ENCODE data around the gene CASKIN1.

Gene CASKIN1

DNA sequence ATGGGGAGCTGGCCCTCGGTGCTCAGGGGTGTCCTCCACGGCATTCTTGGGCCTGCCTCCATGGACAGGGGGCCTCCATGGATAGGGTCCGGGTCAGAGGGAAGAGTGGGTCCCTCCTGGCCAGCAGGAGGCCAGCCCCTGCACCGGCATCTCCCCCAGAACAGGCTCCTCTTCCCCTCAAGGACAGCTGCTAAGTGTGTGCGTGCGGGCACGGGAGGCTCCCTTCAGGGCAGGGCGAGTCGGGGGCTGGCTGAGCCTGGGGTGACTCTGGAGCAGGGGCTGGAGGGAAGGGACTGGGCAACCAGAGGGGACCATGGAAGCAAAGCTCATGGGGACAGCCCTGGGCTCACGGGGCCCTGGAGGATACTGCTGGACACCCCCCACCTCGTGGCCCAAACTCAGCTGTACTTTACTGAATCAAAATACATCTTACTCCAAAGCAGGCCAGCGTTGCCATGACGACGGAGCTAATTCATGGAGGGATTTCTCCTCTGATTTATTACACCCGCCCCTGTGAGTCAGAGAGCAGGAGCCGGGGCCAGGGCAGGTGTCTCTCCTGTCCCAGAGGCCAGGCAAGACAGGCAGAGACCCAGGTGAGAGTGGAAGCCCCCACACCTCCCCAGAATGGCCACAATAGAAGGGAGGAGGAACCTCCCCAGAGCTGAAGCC is 2.1 kb downstream of the CASKIN1 start:
- Histone ChIP-seq H3K27me3 (ENCODE audit: low read depth, low read length) (peaks cover 42% of the 10 kb centered on the region), H2AFZ (ENCODE audit: low read depth, low read length) (no peak overlapping the region), H3K9ac (ENCODE audit: low read length) (no peak overlapping the region)

GRCh38 chr16:2191446-2191706 is 5.0 kb downstream of the CASKIN1 start:
- Histone ChIP-seq H2AFZ (ENCODE audit: low read depth, low read length) (no peak overlapping the region), H3K27me3 (ENCODE audit: low read depth, low read length) (peaks cover 22% of the 10 kb centered on the region), H3K36me3 (replicated peaks; ENCODE audit: low read depth, low read length) (no peaks in the 10 kb centered on the region), H3K4me3 (ENCODE audit: low read length) (no peak overlapping the region), H3K9me3 (ENCODE audit: insufficient read depth, low read length) (no peaks in the 10 kb centered on the region), H3K79me2 (ENCODE audit: low read length) (no peaks in the 10 kb centered on the region), H3K27ac (ENCODE audit: low read length) (no peak overlapping the region), H3K4me1 (ENCODE audit: low read length) (peaks cover 5% of the 10 kb centered on the region; the same call in 1 of the 2 replicates), H3K4me2 (ENCODE audit: low read length) (no peak overlapping the region), H4K20me1 (ENCODE audit: insufficient read depth, low read length) (no peaks in the 10 kb centered on the region), H3K9ac (ENCODE audit: low read length) (no peak overlapping the region)
- TF ChIP-seq, protein P1, sequence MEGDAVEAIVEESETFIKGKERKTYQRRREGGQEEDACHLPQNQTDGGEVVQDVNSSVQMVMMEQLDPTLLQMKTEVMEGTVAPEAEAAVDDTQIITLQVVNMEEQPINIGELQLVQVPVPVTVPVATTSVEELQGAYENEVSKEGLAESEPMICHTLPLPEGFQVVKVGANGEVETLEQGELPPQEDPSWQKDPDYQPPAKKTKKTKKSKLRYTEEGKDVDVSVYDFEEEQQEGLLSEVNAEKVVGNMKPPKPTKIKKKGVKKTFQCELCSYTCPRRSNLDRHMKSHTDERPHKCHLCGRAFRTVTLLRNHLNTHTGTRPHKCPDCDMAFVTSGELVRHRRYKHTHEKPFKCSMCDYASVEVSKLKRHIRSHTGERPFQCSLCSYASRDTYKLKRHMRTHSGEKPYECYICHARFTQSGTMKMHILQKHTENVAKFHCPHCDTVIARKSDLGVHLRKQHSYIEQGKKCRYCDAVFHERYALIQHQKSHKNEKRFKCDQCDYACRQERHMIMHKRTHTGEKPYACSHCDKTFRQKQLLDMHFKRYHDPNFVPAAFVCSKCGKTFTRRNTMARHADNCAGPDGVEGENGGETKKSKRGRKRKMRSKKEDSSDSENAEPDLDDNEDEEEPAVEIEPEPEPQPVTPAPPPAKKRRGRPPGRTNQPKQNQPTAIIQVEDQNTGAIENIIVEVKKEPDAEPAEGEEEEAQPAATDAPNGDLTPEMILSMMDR (IDR thresholded peaks at IDR 0.05; ENCODE audit: low read depth, low read length): no peak
- no peak for TF ChIP-seq EZH2phosphoT487 (IDR thresholded peaks at IDR 0.05; ENCODE audit: low read depth)

More for the DNA sequence above, 2.1 kb downstream of the CASKIN1 start:
- no peaks in the 10 kb centered on the region for H3K79me2 ChIP-seq (ENCODE audit: low read length)
- H3K36me3 ChIP-seq (replicated peaks; ENCODE audit: low read depth, low read length): no peaks in the 10 kb centered on the region
- no peak overlapping the region for H3K4me3 ChIP-seq (ENCODE audit: low read length)
- no peak overlapping the region for H3K4me2 ChIP-seq (ENCODE audit: low read length)
- H3K27ac ChIP-seq (ENCODE audit: low read length): no peak overlapping the region
- TF ChIP-seq EZH2phosphoT487 (IDR thresholded peaks at IDR 0.05; ENCODE audit: low read depth): no peak
- TF ChIP-seq, protein P1 (IDR thresholded peaks at IDR 0.05; ENCODE audit: low read depth, low read length): no peak
- H3K4me1 ChIP-seq (ENCODE audit: low read length): peaks cover 5% of the 10 kb centered on the region; the same call in 1 of the 2 replicates
- no peaks in the 10 kb centered on the region for H4K20me1 ChIP-seq (ENCODE audit: insufficient read depth, low read length)
- no peaks in the 10 kb centered on the region for H3K9me3 ChIP-seq (ENCODE audit: insufficient read depth, low read length)

DNA sequence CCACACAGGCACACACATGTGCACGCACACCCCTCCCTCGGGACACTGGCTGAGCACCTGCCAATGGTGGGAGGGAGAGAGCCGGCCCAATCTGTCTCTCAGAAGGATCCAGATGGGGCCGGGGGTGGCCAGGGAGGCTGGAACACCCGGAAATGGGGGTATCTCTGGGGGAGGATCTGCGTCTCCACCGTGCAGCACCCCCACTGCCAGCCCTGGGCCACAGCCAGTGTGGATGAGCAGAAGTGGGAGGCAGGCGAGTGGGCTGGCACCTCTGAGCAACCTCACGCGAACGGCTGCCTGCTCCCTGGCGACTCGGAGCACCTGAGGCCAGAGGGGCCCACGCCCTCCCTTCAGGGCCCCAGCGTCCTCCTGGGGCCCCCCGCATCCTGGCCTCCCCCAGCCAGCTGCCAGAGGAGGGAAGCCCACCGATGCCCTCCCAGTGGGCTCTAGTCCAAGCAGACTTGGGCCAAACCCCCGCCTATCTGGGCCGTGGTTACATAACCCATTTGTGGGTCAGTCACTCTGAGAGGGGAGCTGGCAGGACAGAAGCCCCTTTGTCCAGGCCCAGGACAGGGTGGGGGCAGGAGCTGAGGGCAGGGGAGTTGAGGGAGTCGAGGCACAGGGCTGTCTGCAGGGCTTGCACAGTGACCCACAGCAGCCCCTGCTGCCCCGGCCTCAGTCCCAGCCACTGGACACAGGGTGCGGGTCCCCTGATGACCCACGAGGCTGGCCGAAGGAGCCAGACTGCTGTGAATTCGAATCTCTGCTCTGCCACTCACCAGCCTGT is 5.6 kb downstream of the CASKIN1 start:
- H2AFZ ChIP-seq (ENCODE audit: low read depth, low read length): peak overlapping the region; percentile 46; the same call in 1 of the 2 replicates
- TF ChIP-seq, protein P1 (IDR thresholded peaks at IDR 0.05; ENCODE audit: low read depth, low read length): no peak
- no peak for TF ChIP-seq EZH2phosphoT487 (IDR thresholded peaks at IDR 0.05; ENCODE audit: low read depth)
- H3K4me3 ChIP-seq (ENCODE audit: low read length): no peak overlapping the region
- no peak overlapping the region for H3K27ac ChIP-seq (ENCODE audit: low read length)
- no peaks in the 10 kb centered on the region for H3K9me3 ChIP-seq (ENCODE audit: insufficient read depth, low read length)
- no peak overlapping the region for H3K9ac ChIP-seq (ENCODE audit: low read length)
- H4K20me1 ChIP-seq (ENCODE audit: insufficient read depth, low read length): no peaks in the 10 kb centered on the region
- H3K79me2 ChIP-seq (ENCODE audit: low read length): no peaks in the 10 kb centered on the region
- peaks cover 5% of the 10 kb centered on the region; the same call in 1 of the 2 replicates for H3K4me1 ChIP-seq (ENCODE audit: low read length)
- H3K27me3 ChIP-seq (ENCODE audit: low read depth, low read length): peaks cover 19% of the 10 kb centered on the region
- H3K4me2 ChIP-seq (ENCODE audit: low read length): no peak overlapping the region
- H3K36me3 ChIP-seq (replicated peaks; ENCODE audit: low read depth, low read length): no peaks in the 10 kb centered on the region

GRCh38 chr16:2190002-2190658 is 6.3 kb downstream of the CASKIN1 start:
- H3K36me3 ChIP-seq (replicated peaks; ENCODE audit: low read depth, low read length): no peaks in the 10 kb centered on the region
- H3K9ac ChIP-seq (ENCODE audit: low read length): no peak overlapping the region
- H3K4me3 ChIP-seq (ENCODE audit: low read length): no peak overlapping the region
- peak overlapping the region; percentile 46; the same call in 1 of the 2 replicates for H2AFZ ChIP-seq (ENCODE audit: low read depth, low read length)
- H3K9me3 ChIP-seq (ENCODE audit: insufficient read depth, low read length): no peaks in the 10 kb centered on the region
- H4K20me1 ChIP-seq (ENCODE audit: insufficient read depth, low read length): no peaks in the 10 kb centered on the region
- peaks cover 3% of the 10 kb centered on the region; the same call in 1 of the 2 replicates for H3K4me1 ChIP-seq (ENCODE audit: low read length)
- H3K4me2 ChIP-seq (ENCODE audit: low read length): no peak overlapping the region
- H3K27ac ChIP-seq (ENCODE audit: low read length): no peak overlapping the region
- no peaks in the 10 kb centered on the region for H3K79me2 ChIP-seq (ENCODE audit: low read length)
- peaks cover 12% of the 10 kb centered on the region for H3K27me3 ChIP-seq (ENCODE audit: low read depth, low read length)
- no peak for TF ChIP-seq EZH2phosphoT487 (IDR thresholded peaks at IDR 0.05; ENCODE audit: low read depth)
- TF ChIP-seq, protein P1 (IDR thresholded peaks at IDR 0.05; ENCODE audit: low read depth, low read length): no peak

Measured in OCI-LY3 (cell line).